ENCODE measurements around the gene PKN2. TPM values are rescaled to one million over a fixed set of nuclear protein-coding genes. Genes with fewer than 3 reads are reported as not detected.

Gene PKN2
- total and polyA plus RNA-seq, 2 of the 4 experiments (the other 2 are of a cell fraction) = 12.7 to 22.2 TPM

DNA sequence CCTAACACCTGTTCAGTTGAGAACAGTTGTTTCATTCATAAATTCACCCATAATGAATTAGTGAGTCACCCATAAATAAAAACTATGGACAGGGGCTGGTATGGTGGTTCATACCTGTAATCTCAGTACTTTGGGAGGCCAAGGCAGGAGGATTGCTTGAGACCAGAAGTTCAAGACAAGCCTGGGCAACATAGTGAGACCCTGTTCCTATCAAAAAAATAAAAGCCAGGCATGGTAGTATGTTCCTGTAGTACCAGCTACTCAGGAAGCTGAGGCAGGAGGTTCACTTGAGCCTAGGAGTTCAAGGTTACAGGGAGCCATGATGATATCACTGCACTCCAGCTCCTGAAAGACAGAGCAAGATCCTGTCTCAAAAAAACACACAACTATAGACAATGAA is 128.3 kb downstream of the PKN2 start:
- no peak overlapping the region for H3K27ac ChIP-seq (ENCODE audit: insufficient read depth, low read length)
- H3K27me3 ChIP-seq (ENCODE audit: control insufficient read depth, insufficient read depth, low read length) = no peaks in the 10 kb centered on the region
- no peak for ATAC-seq (ENCODE audit: low read depth)
- no peak overlapping the region for H2AK9ac ChIP-seq (replicated peaks; ENCODE audit: low read depth, low read length, poor library complexity)
- H3K4me1 ChIP-seq (ENCODE audit: control insufficient read depth, insufficient read depth, low read length) = no peaks in the 10 kb centered on the region
- no peak overlapping the region for H4K5ac ChIP-seq (ENCODE audit: low read depth, low read length)
- no peak for TF ChIP-seq NFE2L2 (IDR thresholded peaks at IDR 0.05; ENCODE audit: low read depth, low read length)
- no peak for TF ChIP-seq FOS (IDR thresholded peaks at IDR 0.05; ENCODE audit: low read depth, low read length)
- TF ChIP-seq MXI1 (IDR thresholded peaks at IDR 0.05; ENCODE audit: borderline replicate concordance, low read depth, low read length) = no peak
- no peak for TF ChIP-seq MAZ (IDR thresholded peaks at IDR 0.05; ENCODE audit: borderline replicate concordance, low read depth, low read length)
- TF ChIP-seq RCOR1 (IDR thresholded peaks at IDR 0.05; ENCODE audit: insufficient replicate concordance, low read length) = no peak
- TF ChIP-seq, protein P1, sequence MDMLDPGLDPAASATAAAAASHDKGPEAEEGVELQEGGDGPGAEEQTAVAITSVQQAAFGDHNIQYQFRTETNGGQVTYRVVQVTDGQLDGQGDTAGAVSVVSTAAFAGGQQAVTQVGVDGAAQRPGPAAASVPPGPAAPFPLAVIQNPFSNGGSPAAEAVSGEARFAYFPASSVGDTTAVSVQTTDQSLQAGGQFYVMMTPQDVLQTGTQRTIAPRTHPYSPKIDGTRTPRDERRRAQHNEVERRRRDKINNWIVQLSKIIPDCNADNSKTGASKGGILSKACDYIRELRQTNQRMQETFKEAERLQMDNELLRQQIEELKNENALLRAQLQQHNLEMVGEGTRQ (IDR thresholded peaks at IDR 0.05; ENCODE audit: low read depth, low read length) = no peak
- TF ChIP-seq CEBPB (IDR thresholded peaks at IDR 0.05; ENCODE audit: low read depth, low read length) = no peak
- no peak for TF ChIP-seq POLR2A (IDR thresholded peaks at IDR 0.05; ENCODE audit: low read depth, low read length)
- no peak for TF ChIP-seq CHD1 (IDR thresholded peaks at IDR 0.05; ENCODE audit: low read depth, low read length)
- TF ChIP-seq, protein P2, sequence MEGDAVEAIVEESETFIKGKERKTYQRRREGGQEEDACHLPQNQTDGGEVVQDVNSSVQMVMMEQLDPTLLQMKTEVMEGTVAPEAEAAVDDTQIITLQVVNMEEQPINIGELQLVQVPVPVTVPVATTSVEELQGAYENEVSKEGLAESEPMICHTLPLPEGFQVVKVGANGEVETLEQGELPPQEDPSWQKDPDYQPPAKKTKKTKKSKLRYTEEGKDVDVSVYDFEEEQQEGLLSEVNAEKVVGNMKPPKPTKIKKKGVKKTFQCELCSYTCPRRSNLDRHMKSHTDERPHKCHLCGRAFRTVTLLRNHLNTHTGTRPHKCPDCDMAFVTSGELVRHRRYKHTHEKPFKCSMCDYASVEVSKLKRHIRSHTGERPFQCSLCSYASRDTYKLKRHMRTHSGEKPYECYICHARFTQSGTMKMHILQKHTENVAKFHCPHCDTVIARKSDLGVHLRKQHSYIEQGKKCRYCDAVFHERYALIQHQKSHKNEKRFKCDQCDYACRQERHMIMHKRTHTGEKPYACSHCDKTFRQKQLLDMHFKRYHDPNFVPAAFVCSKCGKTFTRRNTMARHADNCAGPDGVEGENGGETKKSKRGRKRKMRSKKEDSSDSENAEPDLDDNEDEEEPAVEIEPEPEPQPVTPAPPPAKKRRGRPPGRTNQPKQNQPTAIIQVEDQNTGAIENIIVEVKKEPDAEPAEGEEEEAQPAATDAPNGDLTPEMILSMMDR (conservative IDR thresholded peaks at IDR 0.05; ENCODE audit: low read depth, low read length) = no peak
- TF ChIP-seq RAD21 (IDR thresholded peaks at IDR 0.05; ENCODE audit: low read length) = no peak
- TF ChIP-seq, protein P3, sequence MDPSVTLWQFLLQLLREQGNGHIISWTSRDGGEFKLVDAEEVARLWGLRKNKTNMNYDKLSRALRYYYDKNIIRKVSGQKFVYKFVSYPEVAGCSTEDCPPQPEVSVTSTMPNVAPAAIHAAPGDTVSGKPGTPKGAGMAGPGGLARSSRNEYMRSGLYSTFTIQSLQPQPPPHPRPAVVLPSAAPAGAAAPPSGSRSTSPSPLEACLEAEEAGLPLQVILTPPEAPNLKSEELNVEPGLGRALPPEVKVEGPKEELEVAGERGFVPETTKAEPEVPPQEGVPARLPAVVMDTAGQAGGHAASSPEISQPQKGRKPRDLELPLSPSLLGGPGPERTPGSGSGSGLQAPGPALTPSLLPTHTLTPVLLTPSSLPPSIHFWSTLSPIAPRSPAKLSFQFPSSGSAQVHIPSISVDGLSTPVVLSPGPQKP (IDR thresholded peaks at IDR 0.05; ENCODE audit: borderline replicate concordance, low read depth, low read length) = no peak
- TF ChIP-seq RFX5 (IDR thresholded peaks at IDR 0.05; ENCODE audit: low read depth, low read length) = no peak
- no peak for TF ChIP-seq MAFK (IDR thresholded peaks at IDR 0.05; ENCODE audit: low read depth, low read length)
- no peak for TF ChIP-seq SMC3 (IDR thresholded peaks at IDR 0.05; ENCODE audit: low read depth, low read length)
- no peak for TF ChIP-seq BHLHE40 (IDR thresholded peaks at IDR 0.05; ENCODE audit: low read depth, low read length)
- dilution Hi-C loops (cut with HindIII; ENCODE audit: low sequenced_read_pairs, unreplicated experiment) (no loop called here), in situ Hi-C loops (cut with MboI; ENCODE audit: low sequenced_read_pairs) (no loop called here), intact Hi-C loops (cut with micrococcal nuclease) (no loop called here)
- H2AFZ ChIP-seq (replicated peaks; ENCODE audit: low read length, poor library complexity) = no peak overlapping the region
- H3K36me3 ChIP-seq (ENCODE audit: control insufficient read depth, insufficient read depth, low read length) = peaks cover 8% of the 10 kb centered on the region
- H3K4me2 ChIP-seq (ENCODE audit: low read depth, low read length) = no peak overlapping the region
- H2BK5ac ChIP-seq (ENCODE audit: low read depth, low read length, poor library complexity, severe bottlenecking) = no peak overlapping the region
- DNase-seq = no peak
- no peak overlapping the region for H4K8ac ChIP-seq (ENCODE audit: low read depth in 2 of 2, low read length in 2 of 2)
- CTCF ChIA-PET = no interaction called here
- no peak overlapping the region for H3K4ac ChIP-seq (ENCODE audit: low read depth, low read length)
- no peak overlapping the region for H4K91ac ChIP-seq (ENCODE audit: insufficient read depth, low read depth, low read length)
- H3K79me1 ChIP-seq (ENCODE audit: low read depth in 1 of 2, low read length in 2 of 2) = peaks cover 0 to 3% of the 10 kb centered on the region in 2 experiments; a peak in 2 of 4 replicates
- no peak overlapping the region for H3K18ac ChIP-seq (ENCODE audit: low read depth, low read length)
- H3K9me3 ChIP-seq (ENCODE audit: control insufficient read depth, insufficient read depth, low read length) = no peaks in the 10 kb centered on the region
- no peak overlapping the region for H3K4me3 ChIP-seq (ENCODE audit: insufficient read depth, low read depth, low read length)
- no peak overlapping the region for H2BK20ac ChIP-seq (ENCODE audit: low read depth, low read length)
- H3K14ac ChIP-seq (replicated peaks; ENCODE audit: low read depth, low read length) = no peak overlapping the region
- H3K9me1 ChIP-seq (ENCODE audit: insufficient read depth, low read length) = peaks cover 3% of the 10 kb centered on the region; the same call in 1 of the 2 replicates
- H3K9ac ChIP-seq (ENCODE audit: low read depth, low read length) = no peak overlapping the region
- no TSS peak for BruUV-seq (replicated peaks)
- H4K20me1 ChIP-seq (ENCODE audit: insufficient read depth, low read length) = no peaks in the 10 kb centered on the region
- H2BK120ac ChIP-seq (ENCODE audit: low read depth, low read length) = no peak overlapping the region
- no peak overlapping the region for H2BK15ac ChIP-seq (ENCODE audit: low read depth, low read length)
- peak overlapping the region; percentile 42; the same call in 1 of the 2 replicates for H3K23ac ChIP-seq (ENCODE audit: low read depth, low read length)
- no peak overlapping the region for H3K56ac ChIP-seq (ENCODE audit: extremely low read depth, insufficient read depth, low read length)
- no peak overlapping the region for H2AK5ac ChIP-seq (ENCODE audit: low read depth, low read length)
- POLR2A ChIA-PET (ENCODE audit: unreplicated experiment) = no interaction called here
